Measurements from ENCODE around the gene NFKBIZ. TPM values are rescaled to one million over a fixed set of nuclear protein-coding genes. Genes with fewer than 3 reads are reported as not detected.

NFKBIZ gene
- total RNA-seq, 2 donors from 2014 or later = 26.6 to 28.7 TPM

GRCh38 chr3:101886626-101887025 lies 37.3 kb downstream of the NFKBIZ start:
- no peak overlapping the region for H3K4me3 ChIP-seq
- TF ChIP-seq CTCF (IDR thresholded peaks at IDR 0.05) = no peak
- H3K27me3 ChIP-seq = no peaks in the 10 kb centered on the region
- H3K4me1 ChIP-seq = no peaks in the 10 kb centered on the region
- DNase-seq (ENCODE audit: low spot score) = no peak
- no peak overlapping the region for H3K27ac ChIP-seq
- H3K9me3 ChIP-seq = no peaks in the 10 kb centered on the region
- H3K36me3 ChIP-seq = no peaks in the 10 kb centered on the region

- Histone ChIP-seq H3K9me3 (no peaks in the 10 kb centered on the region), H3K4me1 (no peaks in the 10 kb centered on the region), H3K27me3 (no peaks in the 10 kb centered on the region), H3K27ac (no peak overlapping the region), H3K36me3 (no peaks in the 10 kb centered on the region), H3K4me3 (no peak overlapping the region)
- no peak for TF ChIP-seq CTCF (IDR thresholded peaks at IDR 0.05)
- no peak for DNase-seq (ENCODE audit: low spot score)
Measured at GRCh38 chr3:101888653-101889052, 39.3 kb downstream of the NFKBIZ start.

GRCh38 chr3:101890716-101891115 lies 41.4 kb downstream of the NFKBIZ start:
- no peak for DNase-seq (ENCODE audit: low spot score)
- TF ChIP-seq CTCF (IDR thresholded peaks at IDR 0.05) = no peak
- no peaks in the 10 kb centered on the region for H3K4me1 ChIP-seq
- no peak overlapping the region for H3K27ac ChIP-seq
- H3K9me3 ChIP-seq = no peaks in the 10 kb centered on the region
- H3K27me3 ChIP-seq = no peaks in the 10 kb centered on the region
- no peaks in the 10 kb centered on the region for H3K36me3 ChIP-seq
- no peak overlapping the region for H3K4me3 ChIP-seq

GRCh38 chr3:101892648-101893047 lies 43.3 kb downstream of the NFKBIZ start:
- TF ChIP-seq CTCF (IDR thresholded peaks at IDR 0.05) = no peak
- H3K27me3 ChIP-seq = no peaks in the 10 kb centered on the region
- H3K27ac ChIP-seq = no peak overlapping the region
- no peaks in the 10 kb centered on the region for H3K4me1 ChIP-seq
- H3K9me3 ChIP-seq = no peaks in the 10 kb centered on the region
- no peak for DNase-seq (ENCODE audit: low spot score)
- H3K36me3 ChIP-seq = no peaks in the 10 kb centered on the region
- H3K4me3 ChIP-seq = no peak overlapping the region

- Histone ChIP-seq H3K27me3 (no peaks in the 10 kb centered on the region), H3K36me3 (no peaks in the 10 kb centered on the region), H3K9me3 (no peaks in the 10 kb centered on the region), H3K4me3 (no peak overlapping the region), H3K27ac (no peak overlapping the region), H3K4me1 (no peaks in the 10 kb centered on the region)
- no peak for TF ChIP-seq CTCF (IDR thresholded peaks at IDR 0.05)
- no peak for DNase-seq (ENCODE audit: low spot score)
Measured at GRCh38 chr3:101896083-101896757, 46.9 kb downstream of the NFKBIZ start.

- Histone ChIP-seq H3K4me3 (no peak overlapping the region), H3K4me1 (no peaks in the 10 kb centered on the region), H3K27me3 (no peaks in the 10 kb centered on the region), H3K36me3 (no peaks in the 10 kb centered on the region), H3K9me3 (no peaks in the 10 kb centered on the region), H3K27ac (no peak overlapping the region)
- DNase-seq (ENCODE audit: low spot score) = no peak
- TF ChIP-seq CTCF (IDR thresholded peaks at IDR 0.05) = no peak
Measured at GRCh38 chr3:101897013-101897412, 47.7 kb downstream of the NFKBIZ start.

Measured in right atrium auricular region (tissue), 2 donors.